Esophagus squamous epithelium (tissue), 4 donors: ENCODE measurements around the gene BICC1.

Source experiments
- CTCF ChIP-seq, 6 experiments: fragments of 450-650 bp in 4 of 6; fragments of 200-600 bp in 2 of 6; sonication (generic) in 2 of 6; IDR thresholded peaks; one replicate each; pipeline ENCODE4 v1.5.1; 2016 to 2019; ENCODE audit warnings: antibody characterized with exemption in 6 of 6, mild to moderate bottlenecking in 4 of 6, moderate library complexity in 4 of 6
- POLR2A ChIP-seq, 4 donors: fragments of 450-650 bp; IDR thresholded peaks; one replicate each; pipeline ENCODE4 v1.6.1; 2017; ENCODE audit warnings: antibody characterized with exemption in 4 of 4, mild to moderate bottlenecking in 4 of 4, moderate library complexity in 3 of 4

- TF ChIP-seq CTCF (IDR thresholded peaks at IDR 0.05) (no peak), POLR2A (IDR thresholded peaks at IDR 0.05) (no peak)
These were observed 43.2 kb downstream of the BICC1 start for GRCh38 chr10:58555930-58556311.
